GM21360 (cell line): ENCODE data around the gene CLSTN1.
A peak's percentile ranks its signal among the peaks of the same experiment; 100 is the strongest.
"Not testable (repeated sequence)": the region's sequence is repeated elsewhere in the genome, so short reads cannot be mapped to it uniquely, and the experiment has no call there.

Experiments used
- ATAC-seq: cut with Tn5 transposase; IDR thresholded peaks from one replicate; pipeline ENCODE4 v1.9.1; 2021; ENCODE audit warnings: mild to moderate bottlenecking, moderate library complexity; ENCODE audit not compliant: unreplicated experiment

Gene CLSTN1

DNA sequence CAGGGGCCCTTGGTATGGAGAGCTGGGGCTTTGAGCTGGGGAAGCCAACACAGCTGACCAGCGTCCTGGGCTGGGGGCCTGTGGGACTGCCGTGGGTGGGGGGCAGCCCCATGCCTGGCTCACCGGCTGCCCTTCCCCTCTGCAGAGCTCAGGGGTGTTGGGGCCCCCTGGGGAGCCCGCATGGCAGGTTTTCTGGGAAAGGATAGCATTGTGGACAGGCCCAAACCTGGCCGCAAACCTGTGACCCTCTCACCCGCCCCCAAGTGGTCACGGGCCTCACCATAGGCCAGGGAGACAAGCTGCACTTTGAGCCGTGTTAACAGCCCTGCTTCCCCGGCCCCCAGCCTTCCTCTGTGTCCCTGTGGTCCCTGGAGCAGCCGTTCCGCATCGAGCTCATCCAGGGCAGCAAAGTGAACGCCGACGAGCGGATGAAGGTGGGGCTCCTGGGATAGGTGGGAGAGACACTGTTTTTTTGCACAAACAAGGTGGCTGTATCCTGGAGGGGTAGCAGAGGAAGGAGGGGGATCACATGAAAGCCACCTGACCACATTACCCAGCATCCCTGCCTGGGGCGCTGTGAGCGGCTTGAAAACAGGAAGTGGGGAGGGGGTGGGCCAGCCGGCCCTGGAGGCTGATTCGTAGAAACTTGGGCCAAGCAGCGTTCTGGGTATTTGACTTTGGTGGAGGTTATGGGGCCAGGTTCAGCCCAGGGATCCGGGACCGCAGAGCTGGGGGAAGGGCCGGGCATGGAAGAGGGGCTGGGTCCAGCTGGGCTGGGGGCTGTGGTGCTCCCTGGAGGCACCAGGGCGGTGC is 106.4 kb downstream of the CLSTN1 start:
- no peak for ATAC-seq

DNA sequence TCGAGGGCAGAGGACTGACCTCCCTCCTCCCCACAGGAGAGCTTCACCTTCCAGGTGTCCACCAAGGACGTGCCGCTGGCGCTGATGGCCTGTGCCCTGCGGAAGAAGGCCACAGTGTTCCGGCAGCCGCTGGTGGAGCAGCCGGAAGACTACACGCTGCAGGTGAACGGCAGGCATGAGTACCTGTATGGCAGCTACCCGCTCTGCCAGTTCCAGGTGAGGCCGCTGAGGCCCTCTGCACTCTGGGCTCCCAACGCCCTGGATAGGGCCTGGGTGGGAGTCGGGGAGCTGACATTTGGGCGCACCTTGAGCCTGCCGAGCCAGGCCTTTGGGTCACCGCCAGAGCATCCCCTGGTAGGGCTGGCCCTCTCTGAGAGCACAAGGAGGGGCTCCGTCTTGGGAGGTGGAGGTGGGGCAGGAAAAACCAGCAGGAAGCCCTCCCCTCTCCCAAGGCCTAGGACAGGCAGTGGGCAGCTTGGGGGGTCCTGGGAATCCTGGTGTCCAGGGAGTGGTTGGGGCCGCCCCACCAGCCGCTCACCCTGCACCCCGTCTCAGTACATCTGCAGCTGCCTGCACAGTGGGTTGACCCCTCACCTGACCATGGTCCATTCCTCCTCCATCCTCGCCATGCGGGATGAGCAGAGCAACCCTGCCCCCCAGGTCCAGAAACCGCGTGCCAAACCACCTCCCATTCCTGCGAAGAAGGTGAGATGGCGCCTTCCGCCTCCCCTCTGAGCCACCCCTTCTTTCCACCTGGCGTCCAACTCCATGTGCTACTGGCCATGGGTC is 107.2 kb downstream of the CLSTN1 start:
- no peak for ATAC-seq

DNA sequence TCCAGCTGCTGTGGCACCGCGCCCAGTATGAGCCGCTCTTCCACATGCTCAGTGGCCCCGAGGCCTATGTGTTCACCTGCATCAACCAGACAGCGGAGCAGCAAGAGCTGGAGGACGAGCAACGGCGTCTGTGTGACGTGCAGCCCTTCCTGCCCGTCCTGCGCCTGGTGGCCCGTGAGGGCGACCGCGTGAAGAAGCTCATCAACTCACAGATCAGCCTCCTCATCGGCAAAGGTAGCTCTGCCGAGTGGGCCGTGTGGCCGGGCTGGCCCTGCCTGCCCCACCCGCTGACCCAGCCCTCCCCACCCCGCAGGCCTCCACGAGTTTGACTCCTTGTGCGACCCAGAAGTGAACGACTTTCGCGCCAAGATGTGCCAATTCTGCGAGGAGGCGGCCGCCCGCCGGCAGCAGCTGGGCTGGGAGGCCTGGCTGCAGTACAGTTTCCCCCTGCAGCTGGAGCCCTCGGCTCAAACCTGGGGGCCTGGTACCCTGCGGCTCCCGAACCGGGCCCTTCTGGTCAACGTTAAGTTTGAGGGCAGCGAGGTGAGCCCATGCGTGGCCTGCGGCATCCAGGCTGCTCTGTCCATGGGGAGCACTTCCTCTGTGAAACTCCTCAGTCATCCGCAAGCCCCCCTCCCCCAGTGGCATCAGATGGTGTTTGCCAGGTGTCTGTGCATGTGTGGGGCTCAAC is 108.1 kb downstream of the CLSTN1 start:
- ATAC-seq: no peak

DNA sequence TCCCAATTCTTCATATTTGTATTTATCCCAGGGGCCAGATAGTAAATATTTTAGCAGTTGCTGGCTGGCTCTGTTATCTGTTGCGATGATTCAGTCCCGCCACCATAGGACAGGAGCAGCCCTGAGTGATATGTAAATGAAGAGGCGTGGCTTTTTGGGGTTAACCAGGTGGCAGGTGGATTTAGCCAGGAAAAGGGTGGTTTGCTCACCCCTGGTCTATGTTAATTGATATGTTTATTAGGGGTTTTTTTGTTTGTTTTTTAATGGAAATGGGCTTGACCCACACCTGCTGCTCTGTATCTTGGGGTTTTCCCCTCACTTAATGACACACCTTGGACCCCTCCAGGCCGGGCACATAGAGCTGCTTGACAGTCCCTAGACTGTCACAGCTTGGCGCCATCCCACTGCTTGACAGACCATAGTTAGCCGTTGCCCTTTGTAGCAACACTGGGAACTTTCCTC is 109.5 kb downstream of the CLSTN1 start:
- ATAC-seq: no peak

DNA sequence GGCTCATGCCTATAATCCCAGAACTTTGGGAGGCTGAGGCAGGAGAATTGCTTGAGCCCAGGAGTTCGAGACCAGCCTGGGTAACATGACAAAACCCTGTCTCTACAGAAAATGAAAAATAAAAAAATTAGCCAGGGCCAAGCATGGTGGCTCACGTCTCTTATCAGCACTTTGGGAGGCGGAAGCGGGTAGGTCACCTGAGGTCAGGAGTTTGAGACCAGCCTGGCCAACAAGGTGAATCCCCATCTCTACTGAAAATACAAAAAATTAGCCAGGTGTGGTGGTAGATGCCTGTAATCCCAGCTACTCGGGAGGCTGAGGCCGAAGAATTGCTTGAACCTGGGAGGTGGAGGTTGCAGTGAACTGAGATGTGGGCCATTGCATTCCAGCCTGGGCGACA is 111.0 kb downstream of the CLSTN1 start:
- not testable (repeated sequence) for ATAC-seq

DNA sequence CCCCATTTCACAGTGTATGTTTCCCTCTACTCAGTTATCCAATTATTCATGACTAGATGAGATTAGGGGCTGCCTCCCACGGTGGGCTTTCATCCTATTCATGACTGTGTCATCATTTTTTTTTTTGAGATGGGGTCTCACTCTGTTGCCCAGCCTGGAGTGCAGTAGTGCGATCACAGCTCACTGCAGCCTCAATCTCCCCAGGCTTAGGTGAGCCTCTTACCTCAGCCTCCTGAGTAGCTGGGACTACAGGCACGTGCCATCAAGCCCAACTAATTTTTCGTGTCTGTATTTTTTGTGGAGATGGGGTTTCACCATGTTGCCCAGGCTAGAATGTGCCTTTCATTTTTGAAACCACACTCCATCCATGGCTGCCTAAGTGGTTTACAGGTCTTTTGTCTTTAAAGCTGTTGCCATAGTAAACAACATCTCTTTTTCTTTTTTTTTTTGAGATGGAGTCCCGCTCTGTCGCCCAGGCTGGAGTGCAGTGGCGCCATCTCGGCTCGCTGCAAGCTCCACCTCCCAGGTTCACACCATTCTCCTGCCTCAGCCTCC is 112.2 kb downstream of the CLSTN1 start:
- ATAC-seq: no peak

DNA sequence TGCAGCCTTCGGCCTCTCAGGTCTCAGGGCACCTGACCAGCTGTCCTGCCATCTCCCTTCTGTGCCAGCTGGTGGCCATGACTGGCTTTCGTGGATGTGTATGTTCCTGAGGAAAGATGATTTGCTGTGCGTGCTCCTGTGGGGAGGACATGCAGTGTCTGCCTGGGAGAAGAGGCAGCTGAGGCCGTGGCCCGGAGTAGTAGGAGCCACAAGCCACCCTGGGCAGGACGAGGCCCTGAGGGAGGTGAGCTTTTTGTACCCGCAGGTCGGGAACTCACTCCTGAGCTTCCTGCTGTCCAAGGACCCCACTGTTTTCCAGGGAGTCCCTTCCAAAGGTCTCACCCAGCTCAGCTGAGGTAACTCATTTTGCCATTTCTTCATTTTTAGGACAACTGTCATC is 113.7 kb downstream of the CLSTN1 start:
- ATAC-seq: no peak

DNA sequence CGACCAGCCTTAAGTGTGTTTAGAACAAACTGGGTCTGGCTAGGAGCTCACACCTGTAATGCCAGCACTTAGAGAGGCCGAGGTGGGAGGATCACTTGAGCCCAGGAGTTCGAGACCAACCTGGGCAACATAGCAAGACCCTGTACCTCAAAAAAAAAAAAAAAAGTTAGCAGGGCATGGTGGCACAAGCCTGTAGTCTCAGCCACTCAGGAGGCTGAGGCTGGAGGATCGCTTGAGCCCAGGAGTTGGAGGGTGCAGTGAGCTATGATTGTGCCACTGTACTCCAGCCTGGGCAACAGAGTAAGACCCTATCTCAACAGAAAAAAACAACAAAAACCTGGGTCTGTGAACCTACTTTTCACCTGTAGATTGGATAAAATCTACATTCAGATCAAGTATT is 117.6 kb downstream of the CLSTN1 start:
- ATAC-seq: no peak

DNA sequence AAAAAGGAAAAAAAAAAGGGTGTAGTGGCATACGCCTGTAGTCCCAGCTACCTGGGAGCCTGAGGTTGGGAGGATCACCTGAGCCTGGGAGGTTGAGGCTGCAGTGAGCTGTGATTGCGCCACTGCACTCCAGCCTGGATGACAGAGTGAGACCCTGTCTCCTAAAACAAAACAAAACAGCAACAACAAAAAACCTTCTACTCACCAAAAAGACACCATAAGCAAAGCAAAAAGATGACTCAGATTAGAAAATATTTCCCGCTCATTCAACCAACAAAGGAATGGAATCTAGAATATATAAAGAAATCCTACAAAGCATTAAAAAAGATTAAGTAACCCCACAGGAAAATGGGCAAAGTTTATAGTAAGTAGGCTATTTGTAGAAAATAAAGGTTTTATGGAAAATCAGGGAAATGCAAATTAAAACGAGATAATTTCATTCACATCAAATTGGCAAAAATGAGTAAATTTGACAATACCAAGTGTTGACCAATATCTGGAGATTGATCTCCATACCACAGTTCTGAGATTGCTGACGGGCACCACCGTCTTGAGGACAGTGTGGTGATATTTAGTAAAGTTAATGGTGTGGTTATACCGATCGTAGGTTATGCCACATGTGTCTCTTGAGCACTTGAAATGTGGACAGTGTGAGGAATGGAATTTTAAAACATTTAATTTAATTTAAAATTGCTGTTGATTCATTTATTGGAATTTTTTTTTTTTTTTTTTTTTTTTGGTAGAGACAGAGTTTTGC is 118.2 kb downstream of the CLSTN1 start:
- no peak for ATAC-seq

DNA sequence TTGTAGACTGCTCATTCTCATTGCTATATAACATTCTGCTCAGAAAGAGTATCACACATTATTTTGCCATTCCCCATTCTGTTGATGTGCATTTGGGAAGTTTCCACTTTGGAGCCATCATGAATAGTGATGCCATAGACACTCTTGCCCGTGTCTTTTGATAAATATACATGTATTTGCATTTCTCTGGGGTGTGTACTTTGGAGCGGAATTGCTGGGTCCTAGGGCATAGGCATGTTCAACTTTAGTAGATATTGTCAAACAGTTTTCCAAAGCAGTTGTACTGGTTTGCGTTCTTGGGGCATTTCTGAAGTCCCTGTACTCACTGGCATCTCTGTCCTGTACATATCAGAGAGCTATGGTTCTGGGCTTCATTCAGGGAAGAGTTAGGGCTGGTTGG is 120.1 kb downstream of the CLSTN1 start:
- ATAC-seq: no peak

DNA sequence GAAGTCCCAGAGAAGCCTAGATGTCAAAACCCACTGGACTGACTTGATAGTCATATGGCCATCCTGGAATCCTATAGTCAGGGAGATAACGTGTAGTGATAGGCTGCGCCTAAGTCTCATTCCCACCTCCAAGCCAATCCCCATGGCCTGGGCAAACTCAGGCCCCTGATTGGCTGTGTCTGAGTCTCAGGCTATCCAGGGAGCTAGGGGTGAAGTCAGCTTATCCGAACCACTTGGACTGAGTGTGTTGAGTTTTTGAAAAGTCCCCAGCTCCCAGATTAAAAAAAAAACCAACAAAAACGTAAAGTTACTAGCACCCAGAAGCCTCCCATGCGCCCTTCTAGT is 120.6 kb downstream of the CLSTN1 start:
- no peak for ATAC-seq

DNA sequence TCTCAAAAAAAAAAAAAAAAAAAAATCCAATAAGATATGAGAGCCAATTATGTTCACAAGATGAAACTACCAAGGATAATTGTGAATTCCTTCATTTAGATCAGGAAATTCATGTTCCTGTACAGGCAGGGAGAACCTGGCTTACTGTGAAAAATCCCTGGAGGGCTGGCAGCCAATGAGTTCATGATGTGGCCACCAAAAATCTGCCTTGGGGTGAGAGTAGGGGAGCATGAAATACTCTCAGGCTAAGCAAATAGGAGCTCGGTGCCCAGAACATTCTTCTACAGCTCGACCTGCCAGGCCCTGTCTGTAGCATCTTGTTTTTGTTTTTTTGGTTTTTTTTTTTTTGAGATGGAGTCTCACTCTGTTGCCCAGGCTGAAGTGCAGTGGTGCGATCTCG is 122.1 kb downstream of the CLSTN1 start:
- no peak for ATAC-seq

DNA sequence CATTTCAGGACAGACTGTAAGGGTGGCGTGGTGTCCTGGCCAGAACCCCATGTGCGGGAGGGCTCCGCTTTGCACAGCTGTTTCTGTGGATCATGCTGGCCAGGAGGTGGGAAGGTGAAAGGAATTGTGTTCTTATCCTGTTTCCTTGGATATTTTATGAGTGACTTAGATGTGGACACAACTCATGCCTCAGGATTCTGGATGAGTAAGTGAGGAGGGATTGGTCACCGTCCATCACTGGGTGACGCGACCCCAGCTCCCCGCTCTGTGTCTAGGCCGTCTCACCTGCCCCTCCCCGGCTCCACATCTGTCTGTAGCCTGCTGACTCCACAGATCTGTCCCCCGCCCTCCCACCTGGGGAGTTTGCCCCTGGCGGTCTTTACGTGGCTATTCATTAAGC is 123.4 kb downstream of the CLSTN1 start:
- ATAC-seq: no peak

DNA sequence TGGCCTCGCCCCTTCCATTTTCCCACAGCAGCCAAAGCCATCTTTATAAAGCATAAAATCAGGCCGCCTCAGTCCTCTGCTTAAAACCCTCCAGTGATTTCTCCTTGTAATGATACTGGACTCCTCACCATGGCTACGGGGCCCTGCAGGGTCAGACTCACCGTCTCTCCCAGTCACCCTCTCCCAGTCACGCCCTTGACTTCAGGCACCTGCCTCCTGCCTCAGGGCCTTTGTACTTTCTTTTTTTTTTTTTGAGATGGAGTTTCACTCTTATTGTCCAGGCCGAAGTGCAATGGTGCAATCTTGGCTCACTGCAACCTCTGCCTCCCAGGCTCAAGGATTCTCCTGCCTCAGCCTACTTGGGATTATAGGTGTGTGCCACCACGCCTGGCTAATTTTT is 124.4 kb downstream of the CLSTN1 start:
- no peak for ATAC-seq

DNA sequence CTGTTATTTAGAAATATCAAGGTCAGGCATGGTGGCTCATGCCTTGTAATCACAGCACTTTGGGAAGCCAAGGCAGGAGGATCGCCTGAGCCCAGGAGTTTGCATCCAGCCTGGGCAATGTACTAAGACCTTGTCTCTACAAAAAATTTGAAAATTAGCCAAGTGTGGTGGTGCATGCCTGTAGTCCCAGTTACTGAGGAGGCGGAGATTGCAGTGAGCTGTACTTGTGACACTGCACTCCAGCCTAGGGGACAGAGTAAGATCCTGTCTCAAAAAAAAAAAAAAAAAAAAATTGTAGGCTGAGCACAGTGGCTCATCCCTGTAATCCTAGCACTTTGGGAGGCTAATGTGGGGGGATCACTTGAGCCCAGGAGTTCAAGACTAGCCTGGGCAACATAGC is 127.0 kb downstream of the CLSTN1 start:
- ATAC-seq: no peak

DNA sequence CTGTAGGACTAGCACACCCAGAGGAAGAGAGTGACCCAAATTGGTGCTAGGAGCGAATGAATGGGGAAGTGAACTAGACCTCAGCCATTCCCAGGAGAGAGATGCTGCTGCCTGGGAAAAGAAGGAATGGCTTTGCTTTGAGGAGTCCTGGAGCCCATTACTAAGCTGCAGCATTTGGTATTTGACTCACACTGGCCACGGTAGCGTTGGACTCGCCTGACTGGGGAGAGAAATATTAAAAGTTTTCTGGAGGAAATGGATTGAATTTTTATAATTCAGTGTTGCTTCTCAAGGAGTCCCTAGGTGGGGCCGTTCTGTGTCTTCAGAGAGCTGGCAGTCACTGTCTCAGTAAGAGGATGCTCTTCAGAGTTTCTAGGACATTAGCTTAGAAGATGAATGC is 132.1 kb downstream of the CLSTN1 start:
- no peak for ATAC-seq

DNA sequence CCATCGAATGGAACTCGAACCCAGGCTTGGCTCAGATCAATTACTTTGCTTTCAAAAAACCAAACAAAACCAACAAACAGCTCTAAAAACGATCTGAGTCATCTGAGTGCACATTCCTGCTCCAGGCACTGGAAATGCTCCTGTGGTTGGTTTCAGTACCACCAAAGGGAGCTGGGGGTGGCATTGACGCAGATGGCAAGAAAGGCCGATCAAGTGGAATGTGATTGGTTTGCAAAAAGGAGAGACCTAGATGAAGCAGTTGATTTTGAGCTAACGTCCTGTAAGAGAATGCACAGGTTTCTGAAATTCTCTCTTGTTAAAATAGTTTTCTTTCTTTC is 132.7 kb downstream of the CLSTN1 start:
- ATAC-seq: no peak

DNA sequence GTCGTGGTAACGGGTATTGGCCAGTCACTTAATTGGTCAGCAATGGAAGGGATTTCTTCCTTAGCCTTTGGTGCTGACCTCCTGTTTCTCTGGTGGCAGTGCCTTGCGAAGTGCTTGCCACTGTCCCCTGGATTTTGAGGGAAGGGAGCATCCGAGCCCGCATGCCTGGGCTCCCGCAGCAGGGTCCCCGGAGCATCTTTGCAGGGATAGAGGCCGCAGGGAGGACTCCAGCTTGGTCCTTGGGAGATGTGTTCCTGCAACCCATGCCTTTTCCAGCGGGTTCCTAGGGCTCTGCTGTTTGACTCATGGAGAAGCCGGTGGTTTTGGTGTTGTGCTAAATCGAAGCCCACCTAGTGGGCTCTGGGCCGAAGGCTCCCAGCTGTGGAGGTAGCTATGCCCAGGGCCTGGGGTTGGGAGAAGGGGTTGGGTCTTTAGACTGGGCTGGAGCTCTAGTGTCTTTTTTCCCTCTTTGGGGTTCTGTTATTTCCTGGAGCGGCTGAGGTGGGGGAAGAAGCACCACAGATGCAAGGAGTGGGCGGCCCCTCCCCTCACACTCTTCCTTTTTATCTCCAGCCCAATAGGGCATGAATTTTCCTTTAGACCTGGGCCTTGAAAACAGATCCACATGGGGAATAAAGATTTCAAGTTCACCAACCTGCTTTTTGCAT is 133.2 kb downstream of the CLSTN1 start:
- ATAC-seq: no peak

DNA sequence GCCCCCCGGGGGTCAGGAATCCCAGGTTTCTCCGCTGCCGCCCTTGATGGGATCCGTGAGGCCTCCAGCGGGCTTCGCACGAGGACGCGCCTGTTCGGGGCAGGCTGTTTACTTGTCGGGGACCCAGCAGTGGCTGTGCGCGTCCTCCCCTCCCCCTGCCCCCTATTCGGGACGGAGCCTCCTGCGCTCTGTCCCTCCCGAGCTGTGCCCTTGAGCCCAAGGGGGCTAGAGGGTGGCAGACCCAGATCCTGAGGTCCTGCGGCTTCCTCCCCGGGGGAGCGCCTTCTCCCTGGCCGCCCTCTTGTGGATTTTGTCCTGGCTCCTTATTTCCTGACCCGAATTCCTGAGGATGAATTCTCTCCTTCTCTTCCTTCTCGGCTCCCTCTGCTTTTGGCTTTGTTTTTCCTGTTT is 133.8 kb downstream of the CLSTN1 start:
- ATAC-seq: no peak

DNA sequence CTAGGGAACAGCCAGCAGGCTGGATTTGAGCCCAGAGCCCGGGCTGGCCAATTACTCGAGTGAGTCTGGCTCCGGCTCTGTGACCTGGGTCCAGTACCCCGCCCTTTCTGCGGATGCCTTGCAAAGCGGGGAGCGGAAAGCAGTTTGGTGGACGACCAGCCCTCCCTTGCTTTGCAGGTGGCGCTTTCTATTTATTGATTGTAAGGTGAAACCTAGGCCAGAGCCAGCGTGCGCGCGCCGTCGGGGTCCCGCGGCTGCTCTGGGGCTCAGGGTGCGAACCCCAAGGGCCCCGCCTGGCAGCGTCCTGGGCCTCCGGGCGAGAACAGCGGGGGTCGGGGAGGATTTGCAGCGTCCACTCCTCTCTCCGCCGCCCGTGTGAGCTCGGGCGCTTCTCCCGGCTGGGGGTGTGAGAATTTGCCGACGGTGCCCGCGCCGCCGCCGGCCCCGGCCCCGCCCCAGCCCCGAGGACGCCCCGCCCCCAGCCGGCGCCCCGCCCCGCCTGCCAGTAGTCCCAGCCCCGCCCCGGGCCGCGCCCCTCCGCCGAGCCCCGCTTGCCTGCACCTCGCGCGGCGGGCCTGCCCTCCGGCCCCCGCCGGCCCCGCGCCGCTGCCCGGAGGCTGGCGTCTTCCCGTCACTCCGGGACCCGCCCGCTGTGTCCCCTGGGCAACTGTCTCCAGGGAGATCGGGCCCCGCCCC is 134.6 kb downstream of the CLSTN1 start:
- peak; percentile 47 for ATAC-seq
